Measurements from ENCODE around the gene AFF1.
A peak's percentile ranks its signal among the peaks of the same experiment; 100 is the strongest.

Gene AFF1

GRCh38 chr4:86959588-86960500, 25.0 kb downstream of the AFF1 start:
- ChIA-PET CTCF (interaction anchor here (1.0 to 3.9 kb wide), 10 partner anchors 8 to 134 kb away, joined by 3 to 52 read pairs (median 10); partner anchors contain the start of gene AFF1), POLR2A (interaction anchor here (0.8 to 3.2 kb wide), 3 partner anchors 15 to 50 kb away, joined by 3 to 13 read pairs (median 3); no protein-coding TSS in a partner anchor)
- no peak for DNase-seq (ENCODE audit: extremely low spot score)
- TF ChIP-seq, protein P1, sequence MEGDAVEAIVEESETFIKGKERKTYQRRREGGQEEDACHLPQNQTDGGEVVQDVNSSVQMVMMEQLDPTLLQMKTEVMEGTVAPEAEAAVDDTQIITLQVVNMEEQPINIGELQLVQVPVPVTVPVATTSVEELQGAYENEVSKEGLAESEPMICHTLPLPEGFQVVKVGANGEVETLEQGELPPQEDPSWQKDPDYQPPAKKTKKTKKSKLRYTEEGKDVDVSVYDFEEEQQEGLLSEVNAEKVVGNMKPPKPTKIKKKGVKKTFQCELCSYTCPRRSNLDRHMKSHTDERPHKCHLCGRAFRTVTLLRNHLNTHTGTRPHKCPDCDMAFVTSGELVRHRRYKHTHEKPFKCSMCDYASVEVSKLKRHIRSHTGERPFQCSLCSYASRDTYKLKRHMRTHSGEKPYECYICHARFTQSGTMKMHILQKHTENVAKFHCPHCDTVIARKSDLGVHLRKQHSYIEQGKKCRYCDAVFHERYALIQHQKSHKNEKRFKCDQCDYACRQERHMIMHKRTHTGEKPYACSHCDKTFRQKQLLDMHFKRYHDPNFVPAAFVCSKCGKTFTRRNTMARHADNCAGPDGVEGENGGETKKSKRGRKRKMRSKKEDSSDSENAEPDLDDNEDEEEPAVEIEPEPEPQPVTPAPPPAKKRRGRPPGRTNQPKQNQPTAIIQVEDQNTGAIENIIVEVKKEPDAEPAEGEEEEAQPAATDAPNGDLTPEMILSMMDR (IDR thresholded peaks at IDR 0.05; ENCODE audit: control extremely low read depth, extremely low read depth, low read depth, missing control alignments): no peak

DNA sequence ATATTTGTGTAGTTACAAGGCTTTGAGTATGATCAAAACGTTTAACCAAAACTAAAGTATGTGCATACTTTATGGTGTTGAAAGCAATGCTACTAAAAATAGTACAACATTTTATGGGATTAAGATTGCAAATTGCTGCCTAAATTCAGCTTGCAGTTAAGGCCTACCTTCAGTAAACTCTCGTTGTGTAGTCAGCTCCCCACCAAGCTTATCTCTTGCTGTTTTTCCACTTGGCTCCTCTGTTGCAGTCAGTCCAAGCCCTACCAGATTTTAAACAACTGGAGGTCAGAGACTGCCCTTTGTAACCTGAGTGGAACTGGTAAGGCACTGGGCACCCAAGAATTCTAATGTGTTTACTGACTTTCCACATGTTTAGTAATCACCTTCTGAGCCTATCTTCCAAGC, 25.7 kb downstream of the AFF1 start:
- CTCF ChIA-PET: interaction anchor here (1.4 to 3.9 kb wide), 9 partner anchors 9 to 133 kb away, joined by 4 to 52 read pairs (median 11); partner anchors contain the start of gene AFF1
- POLR2A ChIA-PET: interaction anchor here (0.8 to 3.2 kb wide), 3 partner anchors 21 to 49 kb away, joined by 3 to 13 read pairs (median 3); no protein-coding TSS in a partner anchor
- DNase-seq (ENCODE audit: extremely low spot score): no peak

GRCh38 chr4:86961116-86961515, 26.3 kb downstream of the AFF1 start:
- CTCF ChIA-PET: interaction anchor here (1.4 to 3.9 kb wide), 9 partner anchors 10 to 132 kb away, joined by 4 to 52 read pairs (median 11); partner anchors contain the start of gene AFF1
- DNase-seq (ENCODE audit: extremely low spot score): no peak
- POLR2A ChIA-PET: interaction anchor here (0.6 to 3.2 kb wide), 3 partner anchors 16 to 45 kb away, joined by 3 to 13 read pairs (median 10); no protein-coding TSS in a partner anchor
- TF ChIP-seq, protein P1 (IDR thresholded peaks at IDR 0.05; ENCODE audit: control extremely low read depth, extremely low read depth, low read depth, missing control alignments): no peak

More for the DNA sequence above, 25.7 kb downstream of the AFF1 start:
- TF ChIP-seq, protein P1 (IDR thresholded peaks at IDR 0.05; ENCODE audit: control extremely low read depth, extremely low read depth, low read depth, missing control alignments): no peak

DNA sequence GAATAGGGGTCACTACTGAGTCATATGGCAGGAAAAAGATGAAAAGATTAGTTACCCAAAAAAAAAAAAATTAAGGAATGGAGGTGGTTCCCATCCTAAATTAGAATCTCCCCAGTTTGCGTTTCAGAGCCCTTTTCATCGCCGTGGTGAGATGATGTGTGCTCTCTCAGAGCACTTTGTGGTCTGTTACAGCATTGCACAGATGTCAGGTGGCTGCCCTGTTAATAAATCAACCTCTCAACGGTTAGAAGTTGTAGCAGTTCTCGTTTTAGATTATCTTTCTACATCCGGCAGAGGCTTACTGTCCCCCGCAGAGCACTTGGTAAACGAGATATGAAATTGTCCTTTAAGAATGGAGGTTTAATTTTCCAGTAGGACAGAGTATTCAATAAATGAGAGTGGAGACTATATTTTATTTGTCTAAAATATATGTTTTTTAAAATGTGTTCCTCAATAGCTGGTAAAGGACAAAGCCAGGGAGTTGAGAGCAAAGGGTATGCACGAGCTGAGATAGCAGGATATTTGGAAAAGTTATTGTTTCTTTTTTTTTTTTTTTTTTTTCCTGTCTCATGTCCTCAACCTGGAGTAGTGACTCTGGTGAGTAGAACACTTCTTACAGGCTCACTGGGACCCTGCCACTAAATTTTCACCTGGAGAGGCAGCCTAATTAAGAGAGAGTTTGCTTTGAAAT, 26.9 kb downstream of the AFF1 start:
- CTCF ChIA-PET: interaction anchor here (0.6 to 3.9 kb wide), 10 partner anchors 9 to 132 kb away, joined by 3 to 52 read pairs (median 10); partner anchors contain the start of gene AFF1
- peak; percentile 66 for DNase-seq (ENCODE audit: extremely low spot score)
- POLR2A ChIA-PET: interaction anchor here (0.6 to 3.2 kb wide), 2 partner anchors 17 to 45 kb away, joined by 10 to 13 read pairs; no protein-coding TSS in a partner anchor
- TF ChIP-seq, protein P1 (IDR thresholded peaks at IDR 0.05; ENCODE audit: control extremely low read depth, extremely low read depth, low read depth, missing control alignments): no peak

GRCh38 chr4:86963697-86964096, 28.9 kb downstream of the AFF1 start:
- ChIA-PET POLR2A (interaction anchor here (0.6 kb wide), 1 partner anchor 229 kb away, joined by 8 read pairs; no protein-coding TSS in a partner anchor), CTCF (interaction anchor here (0.6 to 1.5 kb wide), 5 partner anchors 17 to 48 kb away, joined by 3 to 4 read pairs (median 3); no protein-coding TSS in a partner anchor)
- no peak for DNase-seq (ENCODE audit: extremely low spot score)
- TF ChIP-seq, protein P1 (IDR thresholded peaks at IDR 0.05; ENCODE audit: control extremely low read depth, extremely low read depth, low read depth, missing control alignments): no peak

All from GM10248 (cell line).